GM19467 (cell line): ENCODE results near the gene CLEC16A.
"Not testable (repeated sequence)": the region's sequence is repeated elsewhere in the genome, so short reads cannot be mapped to it uniquely, and the experiment has no call there.

Experiments
- ATAC-seq: cut with Tn5 transposase; IDR thresholded peaks from one replicate; pipeline ENCODE4 v1.9.1; 2021; ENCODE audit warnings: mild to moderate bottlenecking, moderate library complexity; ENCODE audit not compliant: unreplicated experiment

The CLEC16A gene

DNA sequence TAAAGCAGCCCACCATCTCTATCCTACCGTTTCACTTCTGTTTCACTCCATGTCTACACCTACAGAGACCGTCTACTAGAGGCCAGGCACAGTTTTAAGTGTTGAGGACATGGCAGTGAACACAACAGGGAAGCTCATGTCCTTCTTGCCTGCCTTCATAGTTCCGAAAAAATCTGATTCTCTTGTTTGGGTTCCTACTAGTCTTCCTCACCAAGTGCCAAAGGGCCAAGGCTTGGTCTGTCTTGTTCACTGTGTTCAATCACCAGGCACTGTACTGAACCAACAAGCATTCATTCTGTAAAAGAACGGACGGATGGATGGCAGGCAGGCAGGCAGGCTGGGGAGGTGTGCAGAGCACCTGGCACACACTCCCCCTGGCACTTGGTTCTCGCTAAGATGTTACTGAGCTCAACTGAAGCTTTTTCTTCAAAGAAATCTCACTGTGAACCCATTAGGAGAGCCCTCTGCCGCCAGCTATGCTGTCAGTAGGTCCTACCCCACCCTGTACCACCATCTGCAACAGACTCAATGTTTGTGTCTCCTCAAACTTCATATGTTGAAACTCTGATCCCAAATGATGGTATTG lies 4.6 kb upstream of the CLEC16A start:
- no peak for ATAC-seq

DNA sequence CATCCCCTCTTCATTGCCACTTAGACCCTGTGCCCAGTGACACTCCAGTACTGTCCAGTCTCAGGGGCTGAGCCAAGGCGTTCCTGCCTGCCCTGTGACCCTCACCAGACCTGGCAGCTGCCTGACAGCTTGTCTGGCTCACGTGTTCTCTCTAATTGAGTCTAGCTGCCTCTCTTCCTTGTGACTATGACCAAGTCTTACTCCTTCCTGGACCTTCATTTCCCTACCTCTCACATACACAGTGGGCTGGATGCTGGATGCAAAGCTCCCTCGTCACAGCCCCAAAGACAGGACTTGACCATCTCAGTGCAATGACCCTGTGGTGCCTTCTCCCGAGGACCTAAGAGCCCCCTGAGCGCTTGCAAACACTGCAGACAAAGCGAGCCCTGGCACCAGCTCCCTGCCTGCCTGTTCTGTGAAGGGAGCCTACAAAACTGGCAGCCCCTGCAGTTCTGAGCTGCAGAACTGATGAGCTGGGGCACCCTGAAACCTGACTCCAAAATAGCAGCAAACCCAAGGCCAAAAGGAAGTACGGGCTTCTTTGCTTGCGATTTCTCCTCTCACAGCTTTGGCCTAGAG lies 3.8 kb upstream of the CLEC16A start:
- ATAC-seq = no peak

DNA sequence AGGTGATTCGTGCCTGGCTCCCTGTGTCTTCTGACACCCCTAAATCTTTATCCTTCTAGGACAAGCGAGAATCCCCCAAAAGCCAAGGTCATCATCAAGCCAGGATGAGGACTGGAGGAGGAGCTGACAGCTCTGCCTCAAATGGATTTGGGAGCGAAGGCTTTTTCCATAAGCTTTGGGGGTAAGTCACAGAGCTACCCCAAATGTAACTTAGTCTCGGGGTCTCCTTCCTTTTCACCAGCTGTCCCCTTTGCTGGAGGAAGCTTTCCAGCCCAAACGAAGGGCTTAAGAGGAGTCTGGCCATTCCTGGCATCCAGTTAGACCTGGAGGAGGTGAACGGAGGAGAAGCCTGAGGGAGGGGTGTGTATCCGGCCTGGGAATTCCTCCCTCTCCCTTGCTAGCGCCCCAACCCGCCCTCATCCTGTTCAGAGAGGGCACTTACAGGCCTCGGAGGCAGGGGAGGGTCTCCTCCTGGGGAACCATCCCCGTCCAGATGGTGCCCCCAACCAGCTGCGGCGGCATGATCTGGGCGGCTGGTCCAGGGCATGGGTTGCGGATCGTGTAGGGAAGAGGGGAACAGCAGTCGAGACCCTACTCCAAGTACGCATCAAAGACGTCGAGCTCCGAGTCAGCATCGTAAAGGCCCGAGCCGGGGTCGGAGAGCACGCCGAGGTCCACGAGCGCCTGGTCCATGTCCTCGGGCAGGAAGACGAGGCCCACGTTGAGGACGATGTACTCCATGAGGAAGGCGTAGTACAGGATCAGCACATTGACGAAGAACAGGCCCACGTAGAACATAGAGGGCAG lies 3.0 kb upstream of the CLEC16A start:
- no peak for ATAC-seq

DNA sequence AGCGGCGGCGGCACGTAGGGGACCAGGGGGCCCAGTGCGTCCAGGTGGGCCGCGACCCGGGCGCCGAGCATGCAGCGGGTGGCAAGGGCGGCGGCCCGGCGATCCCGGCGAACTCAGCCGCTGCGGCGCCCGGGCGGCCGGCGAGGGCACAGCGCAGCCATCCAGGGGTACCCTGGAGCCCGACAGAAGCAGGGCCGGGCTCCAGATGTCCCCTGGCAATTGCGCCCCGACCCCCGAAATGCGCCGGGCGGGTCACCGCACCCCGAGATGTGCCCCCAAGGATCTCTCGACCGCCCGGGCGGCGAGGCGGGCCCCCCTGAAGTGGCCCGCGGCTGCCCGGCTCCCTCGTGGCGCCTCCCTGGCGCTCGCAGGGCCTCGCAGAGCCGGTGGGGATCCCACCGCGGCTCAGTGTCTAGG lies 2.4 kb upstream of the CLEC16A start:
- ATAC-seq = not testable (repeated sequence)

DNA sequence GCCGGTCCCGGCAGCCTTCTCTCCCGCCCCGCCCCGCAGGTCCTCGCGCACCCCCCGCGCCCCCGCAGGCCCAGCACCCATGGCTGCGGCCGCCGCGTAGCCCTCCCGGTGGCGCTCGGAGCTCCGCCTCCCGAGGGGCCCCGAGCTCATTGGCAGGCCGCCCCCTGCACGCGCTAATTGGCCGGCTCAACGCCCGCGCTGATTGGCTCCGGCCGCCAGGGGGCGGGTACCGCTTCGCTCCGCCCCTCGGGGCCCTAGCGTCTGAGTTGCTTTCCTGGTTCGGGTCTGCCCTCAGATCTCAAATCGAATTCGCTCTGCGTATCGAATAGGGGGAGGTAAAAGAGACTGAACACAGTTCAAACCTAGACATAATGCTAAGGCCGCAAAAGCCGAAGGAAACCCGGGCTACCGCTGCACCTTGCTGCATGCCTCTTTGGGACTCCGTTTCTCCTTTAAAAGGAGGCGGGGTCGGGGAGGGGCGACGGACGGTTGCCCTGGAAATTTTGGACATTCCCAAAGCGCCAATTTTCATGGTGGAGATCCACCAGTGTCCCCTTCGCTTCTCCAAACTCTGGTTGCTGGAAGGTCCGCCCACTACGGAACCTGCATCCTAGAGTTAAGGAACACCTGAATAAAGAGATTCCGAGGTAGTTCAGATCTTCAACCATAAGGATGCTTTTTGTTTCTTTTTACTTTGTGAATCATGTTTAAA lies 1.9 kb upstream of the CLEC16A start, which contains the start of gene DEXI:
Gene DEXI (minus strand): TSS at position 117 of the 712 bp plus-strand sequence. CDS start 463 bp downstream, outside the sequence.
- peak; percentile 49 for ATAC-seq

DNA sequence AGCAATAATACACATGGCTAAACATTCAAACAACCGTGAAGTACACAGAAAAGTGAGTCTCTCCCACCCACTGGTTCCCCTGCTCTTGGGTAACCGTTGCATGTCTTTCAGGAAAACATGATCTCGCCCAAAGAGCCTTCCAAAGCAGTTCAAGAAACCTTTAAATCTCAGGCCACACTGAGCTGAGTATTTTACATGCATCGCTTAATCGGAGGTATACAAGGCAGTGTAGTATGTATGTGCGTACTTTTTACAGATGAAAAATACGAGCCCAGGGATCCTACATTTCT lies 1.4 kb upstream of the CLEC16A start:
- ATAC-seq = no peak

DNA sequence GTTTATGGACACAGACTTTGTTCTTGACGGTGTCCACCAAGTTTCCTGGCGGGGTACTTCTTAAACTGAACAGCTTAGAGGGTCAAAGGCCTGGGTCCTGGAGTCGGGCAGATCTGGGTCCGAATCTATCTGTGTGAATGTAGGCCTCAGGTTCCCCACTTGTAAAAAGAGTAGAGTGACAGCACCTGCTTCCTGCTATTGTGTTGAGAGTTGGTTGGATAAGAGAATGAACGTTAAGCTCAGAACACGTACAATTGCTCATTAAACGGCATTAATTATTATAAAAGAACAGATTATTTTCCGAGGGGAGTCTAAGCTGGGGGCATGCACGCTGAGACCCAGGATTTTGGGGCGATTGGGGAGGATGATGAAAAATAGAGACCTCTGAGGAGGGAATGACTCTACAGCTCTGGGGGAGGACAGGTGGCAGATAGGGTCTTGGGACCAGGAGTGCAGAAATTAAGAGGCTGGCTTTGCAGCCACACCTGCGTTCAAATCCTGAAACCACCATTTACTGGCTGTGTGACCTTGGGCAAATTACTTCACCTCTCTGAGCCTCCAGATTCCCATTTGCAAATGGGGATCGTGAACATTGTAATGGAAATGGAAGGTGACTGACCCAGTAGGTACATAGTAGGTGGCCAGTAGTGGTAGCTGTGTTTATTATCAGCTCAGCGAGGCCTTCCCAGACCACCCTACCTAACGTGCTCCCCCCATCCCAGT lies 862 bp downstream of the CLEC16A start:
- ATAC-seq = no peak

DNA sequence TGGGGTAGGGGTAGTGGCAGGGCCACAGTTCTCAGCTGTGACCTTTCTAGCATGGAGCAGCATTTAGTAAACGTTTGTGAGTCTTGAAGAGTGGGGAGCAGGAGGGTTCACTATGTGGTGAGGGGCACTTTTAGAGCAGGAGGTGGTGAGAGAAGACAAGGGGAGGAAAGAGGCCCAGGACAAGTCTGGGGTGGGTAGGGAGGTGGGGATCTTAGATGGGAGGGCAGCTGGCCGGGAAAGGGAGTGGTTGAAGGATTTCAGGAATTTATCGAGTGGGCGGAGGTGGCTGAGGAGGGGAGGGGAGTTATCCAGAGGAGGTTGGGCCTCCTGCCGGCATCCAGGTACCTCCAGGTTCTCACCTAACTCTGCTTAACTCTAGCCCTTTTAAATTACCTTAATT lies 1.9 kb downstream of the CLEC16A start:
- ATAC-seq = no peak

DNA sequence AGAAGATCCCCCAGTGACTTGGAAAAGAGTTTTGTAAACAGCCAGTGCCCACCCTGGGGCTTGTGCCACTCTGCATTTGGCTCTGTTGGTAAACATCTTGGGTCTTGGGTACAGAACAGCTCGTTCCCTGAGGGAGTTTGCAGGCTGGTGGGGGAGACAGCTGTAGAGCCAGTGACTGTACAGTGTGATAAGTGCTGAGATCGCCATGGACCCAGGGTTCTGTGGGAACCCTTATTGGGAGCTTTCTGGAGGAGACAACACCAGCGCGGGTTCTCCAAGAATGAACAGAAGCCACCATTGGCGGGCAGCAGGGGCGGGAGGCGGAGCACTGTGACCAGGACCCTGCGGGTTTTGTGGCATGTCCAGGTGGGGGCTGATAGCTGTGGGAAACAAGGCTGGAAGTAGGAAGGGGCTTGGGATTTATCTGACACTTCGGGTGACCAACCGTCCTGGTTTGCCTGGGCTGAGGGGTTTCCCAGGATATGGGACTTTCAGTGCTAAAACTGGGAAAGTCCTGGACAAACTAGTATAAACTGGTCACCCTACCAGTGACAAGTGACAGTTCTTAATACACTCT lies 2.9 kb downstream of the CLEC16A start:
- no peak for ATAC-seq

DNA sequence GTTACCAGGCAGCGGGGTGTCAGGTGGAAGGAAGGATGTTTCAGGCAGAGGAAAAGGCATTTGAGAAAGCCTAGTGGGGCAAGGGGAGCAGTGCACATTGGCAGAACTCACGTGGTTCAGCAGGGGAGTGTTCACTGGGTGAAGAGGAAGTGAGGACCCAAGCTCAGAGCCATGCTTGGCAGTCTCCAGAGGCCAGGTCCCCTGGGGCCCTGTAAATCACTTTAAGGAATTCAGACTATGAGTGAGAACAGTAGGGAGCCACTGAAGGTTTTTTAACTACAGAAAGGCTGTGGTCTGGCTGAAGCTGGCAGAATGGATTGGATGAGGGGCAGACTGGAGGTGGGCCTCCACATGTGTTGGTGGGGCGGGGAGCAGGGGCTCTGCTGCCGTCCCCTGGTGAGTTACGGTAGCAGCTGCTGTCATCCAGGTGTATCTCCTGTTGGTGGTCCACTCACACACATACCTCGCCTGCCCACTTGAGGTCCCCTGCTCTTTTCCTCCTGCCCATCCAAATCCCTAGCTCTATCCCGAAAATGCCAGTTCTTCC lies 5.1 kb downstream of the CLEC16A start:
- peak; percentile 66 for ATAC-seq

DNA sequence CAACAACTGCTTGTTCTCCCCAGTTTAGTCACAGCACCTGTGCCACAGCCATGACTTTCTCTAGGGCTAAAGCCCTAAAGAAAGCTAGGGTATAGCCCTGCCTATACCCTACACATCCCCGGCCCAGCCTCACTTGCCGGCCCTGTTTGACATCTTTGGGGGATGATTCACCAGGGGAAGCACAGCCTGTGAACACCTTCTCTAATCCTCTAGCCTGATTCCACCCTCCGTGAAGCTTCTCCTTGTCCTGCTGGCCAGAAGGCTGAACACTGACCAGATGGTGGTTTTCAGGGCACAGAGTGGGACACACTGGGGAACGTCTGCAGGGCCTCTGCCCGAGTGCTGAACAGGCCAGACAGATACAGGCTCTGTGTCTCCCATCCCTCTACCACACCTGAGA lies 6.0 kb downstream of the CLEC16A start:
- no peak for ATAC-seq

DNA sequence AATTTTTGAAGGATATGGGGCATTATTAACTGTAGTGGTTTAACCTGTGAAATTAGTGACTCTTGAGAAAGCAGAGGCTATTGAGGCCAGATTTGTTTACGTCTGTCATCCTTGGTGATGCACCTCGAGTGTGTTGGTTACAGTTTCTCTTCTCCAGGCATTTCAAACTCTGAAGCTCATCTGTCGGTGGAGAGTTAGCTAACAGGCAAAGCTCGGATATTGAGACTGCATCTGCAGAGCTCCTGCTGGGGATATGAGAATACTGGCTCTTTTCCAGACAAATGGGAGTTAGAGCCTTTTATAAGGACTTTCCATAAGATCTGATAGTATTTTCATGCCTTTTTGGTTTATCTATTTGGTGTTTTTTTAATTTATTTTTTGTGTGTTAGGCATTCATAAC lies 6.7 kb downstream of the CLEC16A start:
- ATAC-seq = no peak

DNA sequence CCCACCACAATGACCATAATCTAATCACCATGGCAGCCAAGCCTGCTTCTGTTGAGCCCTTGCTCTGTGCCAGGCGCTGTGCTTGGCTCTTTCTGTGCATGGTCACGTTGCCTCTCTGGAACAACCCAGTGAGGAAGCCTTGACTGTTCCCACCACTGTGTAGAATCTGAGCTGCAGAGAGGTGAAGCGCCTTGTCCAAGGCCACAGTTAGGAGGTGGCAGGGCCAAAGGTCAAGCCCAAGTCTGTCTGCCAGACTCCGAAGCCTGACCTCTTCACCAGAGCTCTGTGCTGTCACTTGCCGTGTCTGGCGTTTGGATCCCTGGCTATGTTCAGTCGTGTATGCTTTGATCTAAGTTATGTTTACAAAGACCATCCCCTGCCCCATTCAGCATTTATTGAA lies 10.5 kb downstream of the CLEC16A start:
- ATAC-seq = no peak

DNA sequence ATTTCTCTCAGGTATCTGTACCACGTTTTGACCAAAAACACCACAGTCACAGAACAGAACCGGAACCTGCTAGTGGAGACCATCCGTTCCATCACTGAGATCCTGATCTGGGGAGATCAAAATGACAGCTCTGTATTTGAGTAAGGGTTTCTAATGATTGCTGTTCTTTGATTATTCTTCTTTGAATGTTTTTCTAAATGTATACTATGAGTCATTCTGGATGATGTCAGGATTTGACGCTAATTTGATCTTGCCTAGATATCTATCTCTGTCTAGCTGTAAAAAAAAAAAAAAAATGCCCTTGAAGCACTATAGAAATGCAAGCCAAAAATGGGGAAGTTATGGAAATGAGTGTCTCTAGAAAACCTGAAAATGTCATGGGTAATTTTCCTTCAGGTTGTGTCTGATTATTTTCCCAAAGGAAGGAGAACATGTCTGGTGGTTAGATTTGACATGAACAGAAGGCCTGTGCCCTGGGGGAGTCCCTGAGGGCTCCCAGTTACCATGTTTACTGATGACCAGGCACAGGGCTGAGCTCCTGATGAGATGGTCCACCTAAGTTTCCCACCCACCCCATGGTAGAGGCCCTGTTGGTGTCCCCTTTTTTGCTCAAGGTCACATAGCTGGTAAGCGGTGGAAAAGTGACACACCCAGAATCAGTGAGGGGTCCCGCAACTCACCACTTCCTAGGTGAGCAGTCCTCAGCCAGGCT lies 13.6 kb downstream of the CLEC16A start:
- ATAC-seq = no peak

DNA sequence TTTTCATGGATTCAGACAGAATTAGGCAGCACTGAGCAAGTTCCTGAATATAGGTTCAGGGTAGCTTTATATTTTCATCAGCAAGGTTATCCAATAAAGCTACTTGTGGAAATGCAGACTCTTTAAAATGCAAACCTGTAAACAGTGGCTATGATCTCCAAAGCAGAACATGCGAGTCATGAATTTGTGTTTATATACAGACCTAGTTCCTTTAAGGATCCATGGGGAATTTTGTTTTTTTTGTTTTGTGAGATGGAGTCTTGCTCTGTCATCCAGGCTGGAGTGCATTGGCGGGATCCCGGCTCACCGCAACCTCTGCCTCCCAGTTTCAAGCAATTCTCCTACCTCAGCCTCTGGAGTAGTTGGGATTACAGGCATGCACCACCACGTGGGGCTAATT lies 14.8 kb downstream of the CLEC16A start:
- no peak for ATAC-seq

DNA sequence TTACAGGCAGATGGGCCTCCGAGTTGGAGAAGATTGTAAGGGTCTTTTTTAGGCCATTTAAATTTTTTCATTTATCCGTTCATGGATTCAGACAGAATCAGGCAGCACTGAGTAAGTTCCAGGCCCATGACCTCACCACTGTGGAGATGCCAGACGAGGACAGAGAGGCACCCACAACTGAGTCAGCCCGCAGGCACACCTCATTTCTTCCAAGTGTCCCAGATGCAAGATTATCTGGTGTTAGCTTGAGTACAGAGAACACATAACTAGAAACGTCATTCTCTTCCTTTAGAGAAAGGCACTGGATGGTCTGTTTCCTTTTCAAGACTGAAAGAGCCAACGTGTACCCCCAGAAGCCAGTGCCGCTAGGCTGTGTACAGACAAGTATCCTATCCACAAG lies 16.9 kb downstream of the CLEC16A start:
- no peak for ATAC-seq

DNA sequence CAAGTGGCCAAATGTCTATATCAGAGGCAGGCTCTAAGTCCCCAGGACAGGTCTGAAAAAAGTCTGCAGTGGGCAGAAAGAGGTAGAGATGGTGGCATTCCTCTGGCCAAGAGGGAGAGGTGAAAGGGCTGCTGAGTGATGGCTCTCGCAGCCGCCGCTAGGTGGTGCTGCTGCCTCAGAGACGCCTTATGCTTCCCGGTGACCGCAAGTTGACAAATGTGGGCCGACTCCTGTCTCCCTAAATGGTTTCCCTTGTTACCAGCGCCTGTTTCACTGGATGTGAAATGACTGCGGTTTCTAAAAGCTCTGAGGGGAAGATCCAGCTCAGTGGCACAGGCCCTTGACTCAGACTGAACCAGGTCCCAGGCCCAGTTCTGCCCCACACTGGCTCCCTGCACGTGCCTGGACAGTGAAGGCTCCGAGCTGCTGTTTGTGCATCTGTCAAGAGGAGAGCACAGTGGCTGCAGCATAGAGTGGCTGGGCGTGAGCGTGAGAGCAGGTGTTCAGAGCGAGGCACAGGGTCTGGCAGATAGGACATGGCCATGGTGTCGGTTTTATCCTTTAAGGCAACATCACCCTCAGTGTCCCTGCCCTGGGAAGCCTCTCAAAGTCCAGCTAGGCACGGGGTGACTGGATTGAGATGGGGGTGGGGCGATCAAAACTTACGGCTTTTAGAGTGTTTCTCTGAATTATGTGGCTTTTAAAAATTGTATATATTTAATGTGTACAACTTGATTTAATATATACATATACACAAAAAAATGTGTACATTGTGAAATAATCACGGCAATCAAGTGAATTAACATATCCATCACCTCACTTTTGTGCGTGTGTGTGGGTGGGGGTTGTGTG lies 19.9 kb downstream of the CLEC16A start:
- ATAC-seq = peak; percentile 41

DNA sequence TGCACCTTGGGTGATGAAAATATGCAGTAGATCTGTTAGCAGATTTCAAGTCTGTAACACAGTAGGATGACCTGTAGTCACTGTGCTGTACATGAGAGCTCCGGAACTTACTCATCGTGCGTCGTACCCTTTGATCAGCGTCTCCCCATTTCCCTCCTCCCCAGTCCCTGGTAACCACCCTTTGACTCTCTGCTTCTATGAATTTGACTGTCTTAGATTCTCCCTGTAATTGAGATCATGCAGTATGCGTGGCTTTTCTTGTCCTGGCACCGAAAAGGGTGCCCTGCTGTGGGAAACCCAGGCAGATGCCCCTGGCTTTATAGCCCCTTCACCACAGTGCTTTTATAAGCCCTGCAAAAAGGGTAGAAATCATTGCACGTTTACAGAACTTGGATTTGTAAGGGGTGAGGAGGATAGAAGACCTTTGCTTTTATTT lies 20.5 kb downstream of the CLEC16A start:
- ATAC-seq = no peak
